Colonic mucosa (tissue), 4 donors: ENCODE measurements around the gene UQCRH. TPM values are rescaled to one million over a fixed set of nuclear protein-coding genes. Genes with fewer than 3 reads are reported as not detected.

Experiments
- DNase-seq: peaks from one replicate; pipeline ENCODE4 v3.0.0-alpha.2; 2020
- H3K27ac ChIP-seq: fragments of 200-600 bp; one replicate; pipeline ENCODE4 v1.8.0; 2021
- H3K27me3 ChIP-seq: fragments of 200-600 bp; one replicate; pipeline ENCODE4 v1.8.0; 2021
- H3K36me3 ChIP-seq: fragments of 200-600 bp; one replicate; pipeline ENCODE4 v1.8.0; 2021
- H3K4me1 ChIP-seq: fragments of 200-600 bp; one replicate; pipeline ENCODE4 v1.8.0; 2021; ENCODE audit warnings: mild to moderate bottlenecking
- H3K4me3 ChIP-seq: fragments of 200-600 bp; one replicate; pipeline ENCODE4 v1.8.0; 2021
- H3K9ac ChIP-seq, 2 donors: one replicate each; pipeline ENCODE4 v1.7.0; 2013; ENCODE audit warnings: control low read depth in 2 of 2, low read depth in 2 of 2, low read length in 2 of 2
- H3K9me3 ChIP-seq: fragments of 200-600 bp; one replicate; pipeline ENCODE4 v1.8.0; 2021
- intact Hi-C: fragments of 100-400 bp; cut with DNase I; formaldehyde crosslinking; loops from one replicate; pipeline ENCODE4 v1.14.1; 2022
- total RNA-seq, 2 donors: library from RNA; stranded (reverse); fragmentation: NEBNext Ultra II Directional in 1 of 2; extraction: Animal tissue kit (Norgen Biotek cat#: 25700) in 1 of 2; gene quantifications; one replicate each; pipeline ENCODE4 v1.2.1, GENCODE V29; 2021
- TF ChIP-seq, protein P1 (sequence below): fragments of 200-600 bp; IDR thresholded peaks from one replicate; pipeline ENCODE4 v1.8.0; 2022; ENCODE audit warnings: antibody characterized with exemption, mild to moderate bottlenecking
- donor health status: healthy.
- donor health status: DM: no; HTN: no; CAD: no.
- donor health status: DM: no; HTN: no; CAD: no.

UQCRH gene
- total RNA-seq, 2 donors from 2014 or later, result 451 to 502 TPM

DNA sequence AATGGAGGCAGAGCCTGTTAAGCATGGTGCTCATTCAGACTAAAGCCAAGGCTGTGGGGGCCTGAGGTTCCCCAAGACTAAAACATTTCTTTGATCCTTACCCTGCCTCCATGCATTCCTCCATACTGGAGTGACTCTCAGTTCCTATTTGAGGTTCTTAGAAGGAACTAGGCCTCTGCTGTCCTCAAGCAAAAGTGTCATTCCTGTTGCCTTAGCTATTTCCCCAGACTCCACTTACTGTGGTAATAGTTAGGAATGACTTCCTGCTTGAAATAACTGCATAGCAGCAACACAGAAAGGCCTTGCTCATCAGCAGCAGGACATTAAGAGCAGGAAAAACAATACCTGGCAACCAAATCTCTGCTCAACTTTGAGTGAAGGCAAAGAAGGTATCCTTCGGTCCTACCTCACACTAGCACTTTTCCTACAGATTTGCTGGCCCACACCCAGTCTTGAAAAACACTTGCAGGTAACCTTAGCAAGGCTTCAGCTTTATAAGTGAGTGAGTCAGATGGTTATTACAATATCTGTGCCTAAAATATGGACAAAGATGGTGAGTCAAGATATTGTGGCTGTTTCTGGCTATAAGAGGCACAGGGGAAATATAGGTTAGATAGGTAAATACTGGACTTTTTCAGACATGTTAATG lies 14.9 kb upstream of the UQCRH start:
- Histone ChIP-seq H3K9ac (no peak overlapping the region), H3K27me3 (no peaks in the 10 kb centered on the region), H3K27ac (no peak overlapping the region), H3K4me3 (no peak overlapping the region), H3K4me1 (no peaks in the 10 kb centered on the region), H3K9me3 (no peaks in the 10 kb centered on the region), H3K36me3 (no peaks in the 10 kb centered on the region)
- TF ChIP-seq, protein P1, sequence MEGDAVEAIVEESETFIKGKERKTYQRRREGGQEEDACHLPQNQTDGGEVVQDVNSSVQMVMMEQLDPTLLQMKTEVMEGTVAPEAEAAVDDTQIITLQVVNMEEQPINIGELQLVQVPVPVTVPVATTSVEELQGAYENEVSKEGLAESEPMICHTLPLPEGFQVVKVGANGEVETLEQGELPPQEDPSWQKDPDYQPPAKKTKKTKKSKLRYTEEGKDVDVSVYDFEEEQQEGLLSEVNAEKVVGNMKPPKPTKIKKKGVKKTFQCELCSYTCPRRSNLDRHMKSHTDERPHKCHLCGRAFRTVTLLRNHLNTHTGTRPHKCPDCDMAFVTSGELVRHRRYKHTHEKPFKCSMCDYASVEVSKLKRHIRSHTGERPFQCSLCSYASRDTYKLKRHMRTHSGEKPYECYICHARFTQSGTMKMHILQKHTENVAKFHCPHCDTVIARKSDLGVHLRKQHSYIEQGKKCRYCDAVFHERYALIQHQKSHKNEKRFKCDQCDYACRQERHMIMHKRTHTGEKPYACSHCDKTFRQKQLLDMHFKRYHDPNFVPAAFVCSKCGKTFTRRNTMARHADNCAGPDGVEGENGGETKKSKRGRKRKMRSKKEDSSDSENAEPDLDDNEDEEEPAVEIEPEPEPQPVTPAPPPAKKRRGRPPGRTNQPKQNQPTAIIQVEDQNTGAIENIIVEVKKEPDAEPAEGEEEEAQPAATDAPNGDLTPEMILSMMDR, result no peak
- no peak for DNase-seq
- intact Hi-C loops, result no loop called here

DNA sequence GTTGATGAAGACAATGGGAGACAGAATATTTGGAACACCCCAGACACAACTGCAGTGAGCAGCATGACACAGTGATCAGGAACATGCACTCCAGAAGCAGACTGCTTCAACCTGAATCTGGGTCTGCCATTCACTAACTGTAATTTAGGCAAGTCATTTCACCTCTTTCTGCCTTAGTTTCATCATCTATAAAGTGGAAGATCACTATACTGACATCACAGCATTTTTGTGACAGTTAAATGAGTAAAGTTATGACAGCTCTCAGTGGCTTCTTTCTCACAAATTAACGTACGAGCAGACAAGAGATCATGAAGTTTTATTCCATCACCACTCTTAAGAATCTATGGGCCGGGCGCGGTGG lies 14.4 kb upstream of the UQCRH start:
- no peaks in the 10 kb centered on the region for H3K27me3 ChIP-seq
- H3K27ac ChIP-seq, result no peak overlapping the region
- intact Hi-C loops, result no loop called here
- no peaks in the 10 kb centered on the region for H3K9me3 ChIP-seq
- H3K9ac ChIP-seq, result no peak overlapping the region
- H3K36me3 ChIP-seq, result no peaks in the 10 kb centered on the region
- H3K4me3 ChIP-seq, result no peak overlapping the region
- DNase-seq, result no peak
- H3K4me1 ChIP-seq, result no peaks in the 10 kb centered on the region
- TF ChIP-seq, protein P1, result no peak

DNA sequence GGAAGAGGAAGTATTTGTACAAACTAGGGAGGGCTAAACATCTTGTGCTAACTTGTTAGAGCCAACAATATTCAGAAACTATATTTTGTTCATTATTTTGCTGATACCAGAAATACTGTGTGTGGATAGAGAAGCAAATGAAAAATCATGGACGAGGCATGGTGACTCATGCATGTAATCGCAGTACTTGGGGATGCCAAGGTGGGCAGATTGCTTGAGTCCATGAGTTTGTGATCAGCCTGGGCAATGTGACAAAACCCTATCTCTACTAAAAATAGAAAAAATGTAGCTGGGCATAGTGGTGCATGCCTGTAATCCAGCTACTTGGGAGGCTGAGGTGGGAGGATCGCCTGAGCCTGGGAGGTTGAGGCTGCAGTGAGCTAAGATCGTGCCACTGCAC lies 13.5 kb upstream of the UQCRH start:
- Histone ChIP-seq H3K4me3 (no peak overlapping the region), H3K4me1 (no peaks in the 10 kb centered on the region), H3K36me3 (no peaks in the 10 kb centered on the region), H3K9me3 (no peaks in the 10 kb centered on the region), H3K27me3 (no peaks in the 10 kb centered on the region), H3K9ac (no peak overlapping the region), H3K27ac (no peak overlapping the region)
- DNase-seq, result no peak
- intact Hi-C loops, result no loop called here
- TF ChIP-seq, protein P1, result no peak

DNA sequence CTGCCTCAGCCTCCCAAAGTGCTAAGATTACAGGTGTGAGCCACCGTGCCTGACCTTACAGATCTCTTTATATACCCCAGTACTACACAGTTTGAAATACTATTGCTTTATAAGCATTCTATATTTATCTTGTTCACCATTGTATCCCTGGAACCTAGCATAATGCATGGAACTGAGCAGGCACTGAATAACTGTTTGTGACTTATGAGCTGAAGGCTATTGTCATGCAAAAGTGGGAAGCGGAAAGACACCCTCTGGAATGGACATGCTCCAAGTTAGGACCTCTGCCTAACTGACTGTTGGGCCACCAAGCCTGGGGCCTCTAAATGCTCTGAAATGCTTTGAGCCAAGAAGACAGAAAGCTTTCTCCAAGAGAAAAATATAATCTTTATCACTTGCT lies 8.2 kb upstream of the UQCRH start:
- H3K9me3 ChIP-seq, result no peaks in the 10 kb centered on the region
- no peaks in the 10 kb centered on the region for H3K36me3 ChIP-seq
- H3K27me3 ChIP-seq, result no peaks in the 10 kb centered on the region
- H3K27ac ChIP-seq, result no peak overlapping the region
- TF ChIP-seq, protein P1, result no peak
- no peak overlapping the region for H3K4me3 ChIP-seq
- DNase-seq, result no peak
- no peaks in the 10 kb centered on the region for H3K4me1 ChIP-seq
- no peak overlapping the region for H3K9ac ChIP-seq
- intact Hi-C loops, result no loop called here

DNA sequence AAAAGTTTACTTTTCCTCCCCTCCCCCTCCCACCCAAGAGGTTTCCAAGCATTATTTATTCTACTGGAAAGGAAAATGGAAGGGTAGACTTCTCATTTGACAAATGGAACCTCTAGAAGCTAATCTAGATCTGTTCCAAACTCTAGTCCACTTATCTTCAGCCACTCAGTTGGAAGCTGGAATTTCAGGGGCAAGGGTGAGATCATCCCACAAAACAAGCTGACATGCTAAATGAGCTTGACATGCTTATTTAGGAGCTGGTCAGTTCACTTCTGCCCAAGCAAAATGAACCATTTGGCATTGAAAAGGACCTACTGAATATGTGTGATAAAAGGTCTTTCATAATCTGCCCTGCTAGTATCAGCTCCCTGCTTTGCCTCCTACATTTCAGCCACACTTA lies 5.1 kb upstream of the UQCRH start:
- intact Hi-C loops, result no loop called here
- TF ChIP-seq, protein P1, result no peak
- H3K36me3 ChIP-seq, result no peaks in the 10 kb centered on the region

More for the DNA sequence above, 5.1 kb upstream of the UQCRH start:
- no peak for DNase-seq
- Histone ChIP-seq H3K9me3 (no peaks in the 10 kb centered on the region), H3K9ac (no peak overlapping the region), H3K27me3 (no peaks in the 10 kb centered on the region), H3K4me3 (no peak overlapping the region), H3K27ac (no peak overlapping the region), H3K4me1 (peaks cover 5% of the 10 kb centered on the region)
